NCI-H2227 treated with DMSO at 0.1 percent for 48 hours (cell line): ENCODE measurements around the gene OOSP2.

Experiments used
- DNase-seq: peaks from one replicate; lab custom pipeline; 2025; lab: John Stamatoyannopoulos, UW

OOSP2 gene

DNA sequence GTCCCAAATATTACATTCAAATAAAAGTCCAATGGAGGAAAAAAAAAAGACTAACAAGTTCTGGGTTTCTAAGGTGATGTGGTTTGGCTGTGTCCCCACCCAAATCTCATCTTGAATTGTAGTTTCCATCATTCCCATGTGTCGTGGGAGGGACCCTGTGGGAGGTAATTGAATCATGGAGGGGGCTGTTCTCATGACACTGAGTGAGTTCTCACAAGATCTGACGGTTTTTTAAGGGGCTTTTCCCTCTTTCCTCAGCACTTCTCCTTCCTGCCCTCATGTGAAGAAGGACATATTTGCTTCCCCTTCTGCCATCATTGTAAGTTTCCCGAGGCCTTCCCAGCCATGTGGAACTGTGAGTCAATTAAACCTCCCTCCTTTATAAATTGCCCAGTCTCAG is 40.3 kb downstream of the OOSP2 start:
- DNase-seq: no peak

DNA sequence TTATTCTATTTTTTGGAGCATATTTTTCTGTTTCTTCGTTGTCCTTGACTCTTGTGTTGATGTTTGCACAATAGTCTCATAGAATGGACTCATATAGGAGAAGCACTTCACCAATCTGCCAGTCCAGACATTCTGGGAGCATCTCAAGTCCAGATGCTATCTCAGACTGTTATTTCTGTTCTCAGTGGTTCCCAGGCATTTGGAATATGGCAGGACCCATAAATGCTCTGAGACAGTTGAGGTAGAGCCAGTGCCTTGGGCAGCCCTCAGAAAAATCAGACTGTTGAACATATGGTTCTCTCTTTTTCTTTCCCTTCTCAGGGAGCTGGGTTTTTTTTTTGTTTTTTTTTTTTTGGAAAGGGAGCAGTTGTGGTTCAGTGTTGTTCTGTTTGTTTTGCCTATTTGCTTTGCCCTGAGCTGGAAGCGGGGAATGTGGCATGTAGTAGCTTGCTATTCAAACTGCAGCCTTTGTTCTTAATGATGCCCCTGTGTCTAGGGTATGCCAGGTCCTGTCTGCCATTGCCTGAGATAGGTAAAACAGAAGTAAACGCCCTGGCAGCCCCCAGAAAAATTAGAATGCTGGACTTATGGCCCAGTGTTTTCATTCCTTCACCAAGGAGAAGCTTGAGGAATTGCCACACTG is 44.5 kb downstream of the OOSP2 start:
- no peak for DNase-seq

DNA sequence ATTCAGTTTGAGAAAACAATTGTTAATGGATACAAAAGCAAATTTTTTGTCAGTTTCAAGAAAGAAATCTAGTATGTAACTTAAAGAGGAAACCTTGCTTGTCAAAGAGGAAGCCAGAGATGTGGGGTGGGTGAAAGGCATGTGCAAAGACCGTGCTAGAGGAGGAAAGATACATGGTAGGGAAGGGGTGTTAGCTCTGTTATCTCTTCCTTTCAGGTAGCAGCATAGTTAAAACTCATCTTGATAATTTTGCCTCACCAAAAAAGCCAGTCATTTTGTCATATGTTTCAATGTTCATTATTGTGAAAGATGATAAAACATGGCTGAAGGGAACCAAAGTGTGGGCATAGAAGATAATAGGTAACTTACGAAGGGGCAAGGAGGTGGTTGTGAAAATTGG is 45.7 kb downstream of the OOSP2 start:
- no peak for DNase-seq

DNA sequence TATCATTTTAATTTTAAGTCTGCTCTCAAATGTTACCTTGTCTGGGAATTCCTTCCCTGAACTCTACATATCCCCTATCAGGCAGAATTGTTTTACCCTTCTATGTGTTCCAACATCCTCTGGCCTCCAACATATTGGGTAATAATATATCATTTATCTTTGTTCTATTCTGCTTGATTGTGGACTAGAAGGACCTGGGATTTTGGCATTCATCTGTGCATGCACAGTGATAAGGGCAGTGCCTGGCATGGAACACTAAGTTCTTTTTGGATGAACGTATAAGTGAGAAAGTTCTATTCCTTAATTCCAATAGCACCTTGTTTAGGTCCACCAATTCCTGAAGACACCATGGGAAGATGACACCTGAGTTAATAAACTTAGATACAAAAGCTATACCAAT is 47.0 kb downstream of the OOSP2 start:
- no peak for DNase-seq

DNA sequence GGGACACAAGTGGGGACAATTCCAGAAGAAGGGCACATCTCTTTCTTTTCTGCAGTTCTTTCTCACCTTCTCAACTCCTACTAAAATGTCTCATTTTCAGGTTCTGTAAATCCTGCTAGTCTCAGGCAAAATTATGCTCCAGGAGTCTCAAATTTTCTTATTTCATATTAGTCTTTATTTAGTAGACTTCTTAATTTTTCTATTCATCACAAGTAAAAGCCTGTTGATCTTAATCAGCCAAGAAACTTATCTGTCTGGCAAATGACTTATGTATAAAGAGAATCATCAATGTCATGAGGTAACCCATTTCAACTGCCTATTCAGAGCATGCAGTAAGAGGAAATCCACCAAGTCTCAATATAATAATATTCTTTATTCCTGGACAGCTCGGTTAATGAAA is 48.2 kb downstream of the OOSP2 start, which contains the start of gene MS4A2:
MS4A2 (plus strand) TSS at position 301 of the 400 bp plus-strand sequence. CDS start 102 bp downstream, outside the sequence.
- no peak for DNase-seq

DNA sequence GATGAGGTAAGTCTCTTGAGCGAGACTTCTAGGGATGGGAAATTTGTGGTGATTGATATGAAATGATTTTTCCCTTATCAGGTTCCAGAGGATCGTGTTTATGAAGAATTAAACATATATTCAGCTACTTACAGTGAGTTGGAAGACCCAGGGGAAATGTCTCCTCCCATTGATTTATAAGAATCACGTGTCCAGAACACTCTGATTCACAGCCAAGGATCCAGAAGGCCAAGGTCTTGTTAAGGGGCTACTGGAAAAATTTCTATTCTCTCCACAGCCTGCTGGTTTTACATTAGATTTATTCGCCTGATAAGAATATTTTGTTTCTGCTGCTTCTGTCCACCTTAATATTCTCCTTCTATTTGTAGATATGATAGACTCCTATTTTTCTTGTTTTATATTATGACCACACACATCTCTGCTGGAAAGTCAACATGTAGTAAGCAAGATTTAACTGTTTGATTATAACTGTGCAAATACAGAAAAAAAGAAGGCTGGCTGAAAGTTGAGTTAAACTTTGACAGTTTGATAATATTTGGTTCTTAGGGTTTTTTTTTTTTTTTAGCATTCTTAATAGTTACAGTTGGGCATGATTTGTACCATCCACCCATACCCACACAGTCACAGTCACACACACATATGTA is 55.4 kb downstream of the OOSP2 start:
- no peak for DNase-seq

DNA sequence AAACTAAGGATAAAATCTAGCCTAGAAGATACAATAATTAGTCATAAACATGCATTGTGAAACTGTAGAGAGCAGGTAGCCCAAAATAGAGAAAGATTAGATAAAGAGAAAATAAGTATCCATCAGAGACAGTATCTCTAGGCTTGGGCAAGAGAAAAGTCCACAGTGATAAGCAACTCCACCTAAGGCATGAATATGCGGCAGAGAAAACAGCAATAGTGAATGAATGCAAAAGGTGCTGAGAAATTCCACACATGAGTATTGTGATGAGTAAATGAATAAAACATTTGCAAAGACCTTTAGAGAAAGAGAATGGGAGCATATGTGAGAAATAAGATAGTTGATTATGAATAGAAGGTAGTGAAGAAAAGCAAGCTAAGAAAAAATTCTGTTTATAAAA is 57.0 kb downstream of the OOSP2 start:
- no peak for DNase-seq
